Retinal pigment epithelial cell (primary cell): ENCODE data around the gene SECISBP2.
"Not testable (repeated sequence)": the region's sequence is repeated elsewhere in the genome, so short reads cannot be mapped to it uniquely, and the experiment has no call there.

Source experiments
- DNase-seq: peaks from one replicate; pipeline ENCODE4 v3.0.0-alpha.2; 2010; ENCODE audit warnings: low read depth
- H3K4me3 ChIP-seq: 2 replicates; pipeline ENCODE4 v1.5.1; 2011; ENCODE audit warnings: mild to moderate bottlenecking, low read length, control low read depth, moderate library complexity
- TF ChIP-seq, protein P1 (sequence below): conservative IDR thresholded peaks from 2 replicates; pipeline ENCODE4 v1.5.1; 2011; ENCODE audit warnings: low read depth, low read length, control low read depth, inconsistent platforms

SECISBP2 gene

DNA sequence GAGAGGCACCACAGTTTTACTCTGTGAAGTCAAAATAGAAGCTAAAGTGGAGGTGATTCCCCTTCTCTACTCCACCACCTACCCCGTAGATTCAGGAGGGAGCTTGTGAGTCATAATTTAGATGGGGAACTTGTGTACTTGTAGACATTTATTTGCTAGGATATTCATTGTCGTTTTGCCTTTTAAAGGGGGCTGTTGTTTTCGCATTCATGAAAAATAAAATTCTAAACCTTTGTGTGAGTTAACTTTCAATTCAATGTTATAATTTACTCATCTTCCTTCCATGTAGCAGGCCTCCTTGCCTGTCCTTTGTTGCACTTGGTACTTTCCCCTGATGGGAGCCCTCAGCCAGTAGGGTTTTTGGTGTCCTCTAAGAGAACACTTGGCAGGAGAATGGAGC, 22.0 kb downstream of the SECISBP2 start:
- TF ChIP-seq, protein P1, sequence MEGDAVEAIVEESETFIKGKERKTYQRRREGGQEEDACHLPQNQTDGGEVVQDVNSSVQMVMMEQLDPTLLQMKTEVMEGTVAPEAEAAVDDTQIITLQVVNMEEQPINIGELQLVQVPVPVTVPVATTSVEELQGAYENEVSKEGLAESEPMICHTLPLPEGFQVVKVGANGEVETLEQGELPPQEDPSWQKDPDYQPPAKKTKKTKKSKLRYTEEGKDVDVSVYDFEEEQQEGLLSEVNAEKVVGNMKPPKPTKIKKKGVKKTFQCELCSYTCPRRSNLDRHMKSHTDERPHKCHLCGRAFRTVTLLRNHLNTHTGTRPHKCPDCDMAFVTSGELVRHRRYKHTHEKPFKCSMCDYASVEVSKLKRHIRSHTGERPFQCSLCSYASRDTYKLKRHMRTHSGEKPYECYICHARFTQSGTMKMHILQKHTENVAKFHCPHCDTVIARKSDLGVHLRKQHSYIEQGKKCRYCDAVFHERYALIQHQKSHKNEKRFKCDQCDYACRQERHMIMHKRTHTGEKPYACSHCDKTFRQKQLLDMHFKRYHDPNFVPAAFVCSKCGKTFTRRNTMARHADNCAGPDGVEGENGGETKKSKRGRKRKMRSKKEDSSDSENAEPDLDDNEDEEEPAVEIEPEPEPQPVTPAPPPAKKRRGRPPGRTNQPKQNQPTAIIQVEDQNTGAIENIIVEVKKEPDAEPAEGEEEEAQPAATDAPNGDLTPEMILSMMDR, result no peak
- DNase-seq, result no peak
- H3K4me3 ChIP-seq, result no peak overlapping the region

DNA sequence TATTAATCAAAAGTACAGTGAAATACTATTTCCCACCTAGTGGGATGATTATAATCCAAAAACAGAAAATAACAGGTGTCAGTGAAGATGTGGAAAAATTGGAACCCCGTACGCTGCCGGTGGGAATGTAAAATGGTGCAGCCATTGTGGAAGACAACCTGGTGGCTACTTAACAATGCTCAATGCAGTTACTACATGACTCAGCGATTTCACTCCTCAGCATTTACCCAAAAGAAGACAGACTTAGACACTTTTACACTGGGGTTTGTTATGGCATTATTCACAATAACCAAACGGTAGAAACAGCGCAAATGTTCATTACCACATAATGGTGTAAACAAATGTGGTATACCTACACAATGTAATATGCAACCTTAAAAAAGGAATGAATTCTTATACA, 23.9 kb downstream of the SECISBP2 start:
- H3K4me3 ChIP-seq, result no peak overlapping the region
- no peak for DNase-seq
- TF ChIP-seq, protein P1, result no peak

DNA sequence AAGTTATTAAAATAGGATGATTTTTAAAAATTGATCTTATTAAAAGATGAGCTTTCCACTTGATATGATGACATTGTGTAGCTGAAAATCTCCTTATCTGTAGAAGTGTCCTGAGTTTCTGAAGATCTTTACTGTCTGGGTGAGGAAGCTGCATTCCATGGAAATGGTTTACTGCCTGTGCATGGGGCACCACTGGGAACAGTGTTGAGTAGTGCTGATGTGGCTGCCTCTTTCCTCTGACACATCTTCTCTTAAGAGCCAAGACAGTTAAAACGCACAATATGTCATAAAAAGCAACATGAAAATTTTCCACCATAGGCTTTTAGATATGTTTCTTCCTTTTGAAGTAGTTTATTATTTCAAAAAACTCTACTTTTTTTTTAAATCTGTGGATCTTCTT, 24.6 kb downstream of the SECISBP2 start:
- no peak for DNase-seq
- no peak overlapping the region for H3K4me3 ChIP-seq
- TF ChIP-seq, protein P1, result no peak

DNA sequence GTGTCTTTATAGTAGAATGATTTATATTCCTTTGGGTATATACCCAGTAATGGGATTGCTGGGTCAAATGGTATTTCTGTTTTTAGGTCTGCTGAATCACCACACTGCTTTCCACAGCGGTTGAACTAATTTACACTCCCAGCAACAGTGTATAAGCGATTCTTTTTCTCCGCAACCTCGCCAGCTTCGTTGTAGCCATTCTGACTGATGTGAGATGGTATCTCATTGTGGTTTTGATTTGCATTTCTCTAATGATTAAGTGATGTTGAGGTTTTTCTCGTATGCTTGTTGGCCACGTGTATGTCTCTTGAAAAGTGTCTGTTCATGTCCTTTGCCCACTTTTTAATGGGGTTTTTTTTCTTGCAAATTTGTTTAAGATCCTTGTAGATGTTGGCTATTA, 25.5 kb downstream of the SECISBP2 start:
- DNase-seq, H3K4me3 ChIP-seq: not testable (repeated sequence)

DNA sequence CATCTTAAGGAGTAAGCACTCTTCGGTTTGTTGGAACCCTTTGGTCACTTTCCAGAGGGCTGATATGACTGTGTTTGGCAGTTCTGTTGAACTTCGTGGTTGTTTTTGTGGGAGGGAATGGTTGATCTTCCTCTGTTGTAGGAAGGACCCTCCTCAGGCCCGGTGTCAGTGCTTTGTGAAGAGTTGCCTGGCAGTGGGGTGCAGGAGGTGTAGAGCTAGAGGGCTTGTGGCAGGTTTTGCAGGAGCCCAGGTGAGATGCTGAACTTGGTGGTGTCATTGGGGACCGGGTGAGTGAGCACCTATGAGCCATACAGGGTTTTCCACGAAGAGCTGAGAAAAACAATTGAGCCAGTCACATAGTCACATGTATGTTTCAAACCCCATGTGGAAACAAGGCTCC, 27.2 kb downstream of the SECISBP2 start:
- TF ChIP-seq, protein P1, result no peak
- no peak overlapping the region for H3K4me3 ChIP-seq
- no peak for DNase-seq

DNA sequence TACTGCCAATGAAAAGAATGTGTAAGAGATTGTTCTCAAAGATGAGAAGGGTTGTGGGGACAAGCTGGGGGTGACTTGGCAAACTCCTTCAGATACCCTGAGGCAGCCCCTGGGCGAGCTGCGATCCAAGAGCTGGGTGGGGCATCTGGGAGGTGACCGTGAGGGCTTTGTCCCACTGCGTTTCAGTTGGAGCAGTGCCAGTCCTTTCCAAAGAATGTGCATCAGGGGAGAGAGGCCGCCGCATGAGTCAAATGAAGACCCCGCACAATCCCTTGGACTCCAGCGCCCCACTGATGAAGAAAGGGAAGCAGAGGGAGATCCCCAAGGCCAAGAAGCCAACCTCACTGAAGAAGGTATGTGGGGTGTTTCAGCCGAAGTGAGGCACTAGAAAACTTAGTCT, 28.4 kb downstream of the SECISBP2 start:
- H3K4me3 ChIP-seq, result no peak overlapping the region
- no peak for DNase-seq
- TF ChIP-seq, protein P1, result no peak

DNA sequence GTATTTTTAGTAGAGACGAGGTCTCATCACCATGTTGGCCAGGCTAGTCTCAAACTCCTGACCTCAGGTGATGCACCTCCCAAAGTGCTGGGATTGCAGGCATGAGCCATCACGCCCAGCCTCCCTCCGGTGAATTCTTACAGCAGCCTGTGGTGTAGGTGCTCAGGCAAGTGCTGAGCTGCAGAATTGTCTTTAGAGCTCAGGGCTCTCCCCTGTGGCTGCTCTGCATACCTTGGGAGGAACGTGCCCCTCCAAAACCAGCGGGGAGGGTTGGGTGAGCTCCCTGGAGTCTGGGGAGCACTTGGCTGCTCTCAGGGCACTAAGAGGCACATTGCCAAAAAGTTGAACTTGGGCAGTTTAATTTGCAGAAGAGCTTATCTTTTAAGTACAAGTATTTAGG, 29.4 kb downstream of the SECISBP2 start:
- DNase-seq, result no peak
- TF ChIP-seq, protein P1, result no peak
- no peak overlapping the region for H3K4me3 ChIP-seq

DNA sequence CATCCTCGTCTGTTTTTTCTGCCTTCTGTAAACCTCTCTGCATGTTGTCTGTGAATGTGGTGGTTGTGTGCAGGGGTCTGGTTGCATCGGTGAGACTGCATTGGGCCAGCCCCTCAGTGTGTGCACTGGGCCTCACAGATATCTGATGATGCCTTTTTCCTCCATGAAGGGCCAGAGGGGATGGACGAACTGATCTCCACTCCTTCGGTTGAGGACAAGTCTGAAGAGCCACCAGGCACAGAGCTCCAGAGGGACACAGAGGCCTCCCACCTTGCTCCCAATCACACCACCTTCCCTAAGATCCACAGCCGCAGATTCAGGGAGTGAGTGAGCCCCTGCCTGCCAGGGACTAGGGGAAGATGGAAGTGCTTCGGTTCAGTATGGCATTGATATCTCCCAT, 31.3 kb downstream of the SECISBP2 start:
- no peak for DNase-seq

More for the DNA sequence above, 31.3 kb downstream of the SECISBP2 start:
- H3K4me3 ChIP-seq, result no peak overlapping the region
- TF ChIP-seq, protein P1, result no peak
